ENCODE results near the gene NCOA7. TPM values are rescaled to one million over a fixed set of nuclear protein-coding genes. Genes with fewer than 3 reads are reported as not detected.
A peak's percentile ranks its signal among the peaks of the same experiment; 100 is the strongest.

NCOA7 gene
- total and polyA plus RNA-seq, 9 of the 15 experiments (the other 6 are each of a cell fraction or from before 2014, with no cell fraction given), result 5.8 to 14.6 (median 9.3) TPM

DNA sequence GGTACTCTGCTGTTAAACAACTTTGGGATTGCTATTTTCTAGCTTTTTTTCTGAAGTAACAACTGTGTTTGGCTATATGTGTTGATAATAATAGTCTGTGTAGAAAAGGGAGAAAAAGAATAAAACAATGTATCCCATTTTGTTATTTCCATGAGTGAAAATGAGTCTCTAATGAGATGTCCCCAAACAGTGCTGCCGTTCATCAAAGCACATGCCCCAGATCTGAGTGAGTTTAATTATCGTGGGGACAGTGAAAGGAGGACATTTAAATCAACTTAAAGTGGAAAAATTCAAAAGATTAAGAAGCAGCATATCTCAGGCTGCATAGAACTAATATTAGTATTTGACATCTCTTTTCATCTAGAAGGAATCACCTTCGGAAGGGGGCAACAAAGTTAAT is 59.6 kb downstream of the NCOA7 start (continued):
- TF ChIP-seq, protein P1, sequence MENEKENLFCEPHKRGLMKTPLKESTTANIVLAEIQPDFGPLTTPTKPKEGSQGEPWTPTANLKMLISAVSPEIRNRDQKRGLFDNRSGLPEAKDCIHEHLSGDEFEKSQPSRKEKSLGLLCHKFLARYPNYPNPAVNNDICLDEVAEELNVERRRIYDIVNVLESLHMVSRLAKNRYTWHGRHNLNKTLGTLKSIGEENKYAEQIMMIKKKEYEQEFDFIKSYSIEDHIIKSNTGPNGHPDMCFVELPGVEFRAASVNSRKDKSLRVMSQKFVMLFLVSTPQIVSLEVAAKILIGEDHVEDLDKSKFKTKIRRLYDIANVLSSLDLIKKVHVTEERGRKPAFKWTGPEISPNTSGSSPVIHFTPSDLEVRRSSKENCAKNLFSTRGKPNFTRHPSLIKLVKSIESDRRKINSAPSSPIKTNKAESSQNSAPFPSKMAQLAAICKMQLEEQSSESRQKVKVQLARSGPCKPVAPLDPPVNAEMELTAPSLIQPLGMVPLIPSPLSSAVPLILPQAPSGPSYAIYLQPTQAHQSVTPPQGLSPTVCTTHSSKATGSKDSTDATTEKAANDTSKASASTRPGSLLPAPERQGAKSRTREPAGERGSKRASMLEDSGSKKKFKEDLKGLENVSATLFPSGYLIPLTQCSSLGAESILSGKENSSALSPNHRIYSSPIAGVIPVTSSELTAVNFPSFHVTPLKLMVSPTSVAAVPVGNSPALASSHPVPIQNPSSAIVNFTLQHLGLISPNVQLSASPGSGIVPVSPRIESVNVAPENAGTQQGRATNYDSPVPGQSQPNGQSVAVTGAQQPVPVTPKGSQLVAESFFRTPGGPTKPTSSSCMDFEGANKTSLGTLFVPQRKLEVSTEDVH (IDR thresholded peaks at IDR 0.05; ENCODE audit: low read depth, partially characterized antibody), result no peak

GRCh38 chr6:125852587-125852986 is 61.8 kb downstream of the NCOA7 start:
- Histone ChIP-seq H3K9me3 (replicated peaks; ENCODE audit: control insufficient read depth, insufficient read depth, low read depth, low read length) (no peaks in the 10 kb centered on the region), H4K20me1 (replicated peaks; ENCODE audit: control insufficient read depth, insufficient read depth, low read length) (no peaks in the 10 kb centered on the region), H3K79me2 (ENCODE audit: control insufficient read depth, insufficient read depth, low read length) (peaks cover 4% of the 10 kb centered on the region; the same call in 2 of the 3 replicates), H3K4me2 (ENCODE audit: insufficient read depth, low read length) (no peak overlapping the region), H3K4me1 (replicated peaks in 1 of 2; ENCODE audit: control insufficient read depth in 2 of 2, insufficient read depth in 2 of 2, low read length in 2 of 2) (no peaks in the 10 kb centered on the region; a peak in 1 of 5 replicates), H3K27me3 (ENCODE audit: control insufficient read depth in 2 of 2, insufficient read depth in 2 of 2, low read length in 2 of 2) (no peaks in the 10 kb centered on the region), H3K4me3 (no peak overlapping the region), H3K9ac (ENCODE audit: insufficient read depth in 1 of 2, low read depth in 2 of 2, low read length in 2 of 2) (no peak overlapping the region), H2AFZ (ENCODE audit: low read depth, low read length) (no peak overlapping the region), H3K9me1 (ENCODE audit: control insufficient read depth, insufficient read depth, low read length) (no peaks in the 10 kb centered on the region), H3K36me3 (ENCODE audit: control insufficient read depth, insufficient read depth, low read length) (no peaks in the 10 kb centered on the region), H3K27ac (ENCODE audit: extremely low read depth, low read depth, low read length) (no peak overlapping the region)
- WGBS (ENCODE audit: insufficient coverage, low coverage, missing lambda C conversion rate), result 94% methylated on average over 2 of the region's 2 CpGs
- TF ChIP-seq RBM25 (IDR thresholded peaks at IDR 0.05; ENCODE audit: low read depth, low read length, severe bottlenecking), result peak; percentile 49
- no peak for TF ChIP-seq ZNF740 (CRISPR knock-in tag; IDR thresholded peaks at IDR 0.05)
- TF ChIP-seq ZNF740 (tag; IDR thresholded peaks at IDR 0.05), result no peak
- FAIRE-seq, result no peak
- ATAC-seq, result no peak
- DNase-seq (ENCODE audit: extremely low read depth in 1 of 4, low spot score in 3 of 4), result no peak
- in situ Hi-C loops (cut with MboI), result no loop called here
- CTCF ChIA-PET (ENCODE audit: low intra/inter-chr PET ratio), result no interaction called here
- POLR2A ChIA-PET, result no interaction called here
- BruUV-seq (replicated peaks), result no TSS peak
- intact Hi-C loops (cut with micrococcal nuclease), result no loop called here
